ENCODE results near the gene ACOT7.

Gene ACOT7

DNA sequence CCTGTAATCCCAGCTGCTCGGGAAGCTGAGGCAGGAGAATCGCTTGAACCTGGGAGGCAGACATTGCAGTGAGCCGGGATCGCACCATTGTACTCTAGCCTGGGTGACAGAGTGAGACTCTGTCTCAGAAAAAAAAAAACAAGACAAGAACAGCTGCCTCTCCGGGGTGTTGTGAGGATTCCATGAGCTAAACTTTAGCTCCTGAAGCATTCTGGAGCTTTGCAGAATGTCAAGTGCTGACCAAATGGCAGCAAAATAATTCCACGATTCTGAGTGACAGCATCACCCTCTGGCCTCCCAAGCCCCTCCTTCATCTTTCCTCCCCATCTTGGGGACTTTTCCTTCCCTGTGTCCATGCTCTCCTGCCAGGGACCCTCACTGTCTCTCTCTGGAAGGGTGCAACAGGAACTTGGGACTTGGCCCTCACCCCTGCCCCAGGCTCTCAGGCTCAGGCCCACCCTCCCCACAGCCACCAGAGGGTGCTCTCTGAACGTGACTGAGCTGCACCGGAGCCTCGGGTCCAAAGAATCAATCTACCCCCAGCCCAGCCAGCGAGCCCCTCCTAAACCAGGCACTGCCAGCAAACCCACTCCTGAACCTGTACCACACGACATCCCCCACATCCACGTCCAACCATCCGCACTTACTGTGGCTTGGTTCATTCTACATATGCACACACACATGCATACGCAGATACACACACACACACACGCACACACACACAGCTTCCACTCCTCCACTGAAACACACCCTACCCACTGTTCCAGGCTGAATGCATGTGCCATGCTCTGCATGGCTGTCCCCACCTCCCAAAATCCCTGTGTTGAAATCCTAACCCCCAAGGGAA lies 45.7 kb downstream of the ACOT7 start:
- H3K27ac ChIP-seq: peak overlapping the region; percentile 22
- H3K36me3 ChIP-seq (replicated peaks): no peaks in the 10 kb centered on the region
- no peak overlapping the region for H3K4me3 ChIP-seq (ENCODE audit: low read depth, low read length)
- DNase-seq: no peak
- TF ChIP-seq, protein P1, sequence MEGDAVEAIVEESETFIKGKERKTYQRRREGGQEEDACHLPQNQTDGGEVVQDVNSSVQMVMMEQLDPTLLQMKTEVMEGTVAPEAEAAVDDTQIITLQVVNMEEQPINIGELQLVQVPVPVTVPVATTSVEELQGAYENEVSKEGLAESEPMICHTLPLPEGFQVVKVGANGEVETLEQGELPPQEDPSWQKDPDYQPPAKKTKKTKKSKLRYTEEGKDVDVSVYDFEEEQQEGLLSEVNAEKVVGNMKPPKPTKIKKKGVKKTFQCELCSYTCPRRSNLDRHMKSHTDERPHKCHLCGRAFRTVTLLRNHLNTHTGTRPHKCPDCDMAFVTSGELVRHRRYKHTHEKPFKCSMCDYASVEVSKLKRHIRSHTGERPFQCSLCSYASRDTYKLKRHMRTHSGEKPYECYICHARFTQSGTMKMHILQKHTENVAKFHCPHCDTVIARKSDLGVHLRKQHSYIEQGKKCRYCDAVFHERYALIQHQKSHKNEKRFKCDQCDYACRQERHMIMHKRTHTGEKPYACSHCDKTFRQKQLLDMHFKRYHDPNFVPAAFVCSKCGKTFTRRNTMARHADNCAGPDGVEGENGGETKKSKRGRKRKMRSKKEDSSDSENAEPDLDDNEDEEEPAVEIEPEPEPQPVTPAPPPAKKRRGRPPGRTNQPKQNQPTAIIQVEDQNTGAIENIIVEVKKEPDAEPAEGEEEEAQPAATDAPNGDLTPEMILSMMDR (IDR thresholded peaks at IDR 0.05; ENCODE audit: low read depth, low read length, missing control alignments): peak; percentile 84
- no peaks in the 10 kb centered on the region for H3K27me3 ChIP-seq (replicated peaks)
- in situ Hi-C loops (cut with HindIII; ENCODE audit: low pct_ligation_motif_present, low sequenced_read_pairs): no loop called here

DNA sequence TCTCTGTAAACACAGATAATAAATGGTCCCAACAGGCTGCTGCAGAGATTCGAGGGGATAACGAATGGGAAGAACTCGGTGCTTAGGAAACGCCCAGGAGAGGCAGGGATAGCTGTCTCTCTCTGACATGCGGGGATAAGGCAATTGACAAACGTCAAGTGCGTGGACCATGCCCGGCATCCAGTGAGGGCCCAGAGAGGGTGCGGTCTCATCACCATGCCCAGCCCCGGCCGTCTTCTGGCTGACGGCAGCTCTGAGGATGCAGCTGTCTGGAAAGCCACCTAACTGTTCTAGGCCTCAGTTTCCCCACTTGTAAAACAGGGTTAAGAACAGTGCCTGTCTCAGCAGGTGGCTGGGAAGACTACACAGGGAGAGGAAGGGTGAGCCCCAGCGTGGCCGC lies 48.1 kb downstream of the ACOT7 start:
- in situ Hi-C loops (cut with HindIII; ENCODE audit: low pct_ligation_motif_present, low sequenced_read_pairs): no loop called here
- H3K27me3 ChIP-seq (replicated peaks): no peaks in the 10 kb centered on the region
- no peak for DNase-seq
- TF ChIP-seq, protein P1 (IDR thresholded peaks at IDR 0.05; ENCODE audit: low read depth, low read length, missing control alignments): no peak
- no peak overlapping the region for H3K27ac ChIP-seq
- no peak overlapping the region for H3K4me3 ChIP-seq (ENCODE audit: low read depth, low read length)
- no peaks in the 10 kb centered on the region for H3K36me3 ChIP-seq (replicated peaks)

DNA sequence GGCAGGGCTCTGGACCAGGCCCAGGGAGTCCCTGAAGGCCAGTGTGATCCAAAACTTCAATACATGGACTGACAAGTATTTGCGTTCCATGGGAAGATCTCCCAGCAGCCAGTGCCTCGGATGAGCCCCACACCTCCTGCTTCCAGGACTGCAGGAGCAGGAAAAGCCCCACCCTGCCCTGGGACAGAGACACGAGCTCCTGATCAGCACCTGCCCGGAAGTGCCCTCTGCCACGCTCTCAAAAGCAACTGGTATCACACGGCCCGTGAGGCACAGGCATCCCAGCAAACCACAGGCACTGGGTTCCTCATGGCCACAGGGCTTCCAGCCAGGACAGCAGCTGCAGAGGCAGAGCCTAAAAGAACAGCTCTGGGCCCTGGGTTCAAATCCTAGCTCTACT lies 48.6 kb downstream of the ACOT7 start:
- Histone ChIP-seq H3K4me3 (ENCODE audit: low read depth, low read length) (no peak overlapping the region), H3K27me3 (replicated peaks) (no peaks in the 10 kb centered on the region), H3K36me3 (replicated peaks) (no peaks in the 10 kb centered on the region), H3K27ac (no peak overlapping the region)
- DNase-seq: no peak
- in situ Hi-C loops (cut with HindIII; ENCODE audit: low pct_ligation_motif_present, low sequenced_read_pairs): no loop called here
- TF ChIP-seq, protein P1 (IDR thresholded peaks at IDR 0.05; ENCODE audit: low read depth, low read length, missing control alignments): no peak

GRCh38 chr1:6343506-6344405 lies 49.8 kb downstream of the ACOT7 start:
- Histone ChIP-seq H3K36me3 (replicated peaks) (no peaks in the 10 kb centered on the region), H3K27ac (no peak overlapping the region), H3K27me3 (replicated peaks) (no peaks in the 10 kb centered on the region), H3K4me3 (ENCODE audit: low read depth, low read length) (no peak overlapping the region)
- peak; percentile 59 for DNase-seq
- TF ChIP-seq, protein P1 (IDR thresholded peaks at IDR 0.05; ENCODE audit: low read depth, low read length, missing control alignments): peak; percentile 98
- in situ Hi-C loops (cut with HindIII; ENCODE audit: low pct_ligation_motif_present, low sequenced_read_pairs): no loop called here

- in situ Hi-C loops (cut with HindIII; ENCODE audit: low pct_ligation_motif_present, low sequenced_read_pairs): no loop called here
- H3K27me3 ChIP-seq (replicated peaks): no peaks in the 10 kb centered on the region
- peak; percentile 63 for DNase-seq
- H3K4me3 ChIP-seq (ENCODE audit: low read depth, low read length): no peak overlapping the region
- H3K27ac ChIP-seq: no peak overlapping the region
- TF ChIP-seq, protein P1 (IDR thresholded peaks at IDR 0.05; ENCODE audit: low read depth, low read length, missing control alignments): no peak
- H3K36me3 ChIP-seq (replicated peaks): no peaks in the 10 kb centered on the region
Observed at GRCh38 chr1:6342056-6342455, 51.5 kb downstream of the ACOT7 start.
